ENCODE data around the gene RGPD8.
"Not testable (repeated sequence)": the region's sequence is repeated elsewhere in the genome, so short reads cannot be mapped to it uniquely, and the experiment has no call there.

The RGPD8 gene

GRCh38 chr2:112433480-112433879, at the start of gene RGPD8:
Gene RGPD8 (minus strand): TSS chr2:112433645. CDS start chr2:112433453, 192 bp downstream.
- FAIRE-seq = not testable (repeated sequence)

- no peak for FAIRE-seq
Measured at GRCh38 chr2:112483042-112483473, 49.6 kb upstream of the RGPD8 start.

GRCh38 chr2:112482309-112483041, 49.0 kb upstream of the RGPD8 start:
- no peak for FAIRE-seq

- no peak for FAIRE-seq
Measured at GRCh38 chr2:112481528-112482233, 48.2 kb upstream of the RGPD8 start, which contains the start of gene TTL. Gene TTL (plus strand): TSS chr2:112482156. CDS start chr2:112482345, 189 bp downstream.

GRCh38 chr2:112481050-112481527, 47.6 kb upstream of the RGPD8 start:
- no peak for FAIRE-seq

- FAIRE-seq = no peak
Measured at GRCh38 chr2:112480530-112481049, 47.1 kb upstream of the RGPD8 start.

- FAIRE-seq = no peak
Measured at GRCh38 chr2:112476434-112476833, 43.0 kb upstream of the RGPD8 start.

- no peak for FAIRE-seq
Measured at GRCh38 chr2:112474844-112475486, 41.5 kb upstream of the RGPD8 start.

GRCh38 chr2:112472547-112473263, 39.3 kb upstream of the RGPD8 start:
- no peak for FAIRE-seq

GRCh38 chr2:112465382-112465781, 31.9 kb upstream of the RGPD8 start:
- FAIRE-seq = no peak

GRCh38 chr2:112463256-112463655, 29.8 kb upstream of the RGPD8 start:
- no peak for FAIRE-seq

- no peak for FAIRE-seq
Measured at GRCh38 chr2:112462178-112462577, 28.7 kb upstream of the RGPD8 start.

- no peak for FAIRE-seq
Measured at GRCh38 chr2:112459372-112459771, 25.9 kb upstream of the RGPD8 start.

- FAIRE-seq = no peak
Measured at GRCh38 chr2:112454586-112454985, 21.1 kb upstream of the RGPD8 start.

- no peak for FAIRE-seq
Measured at GRCh38 chr2:112451317-112451716, 17.9 kb upstream of the RGPD8 start.

- no peak for FAIRE-seq
Measured at GRCh38 chr2:112449854-112450253, 16.4 kb upstream of the RGPD8 start.

GRCh38 chr2:112444256-112444655, 10.8 kb upstream of the RGPD8 start:
- FAIRE-seq = not testable (repeated sequence)

- FAIRE-seq = not testable (repeated sequence)
Measured at GRCh38 chr2:112438603-112439261, 5.3 kb upstream of the RGPD8 start.

GRCh38 chr2:112437405-112437831, 4.0 kb upstream of the RGPD8 start:
- FAIRE-seq = not testable (repeated sequence)

- not testable (repeated sequence) for FAIRE-seq
Measured at GRCh38 chr2:112436993-112437392, 3.5 kb upstream of the RGPD8 start.

GRCh38 chr2:112435716-112436431, 2.4 kb upstream of the RGPD8 start:
- not testable (repeated sequence) for FAIRE-seq
